ENCODE results near the gene AFAP1L2. TPM values are rescaled to one million over a fixed set of nuclear protein-coding genes. Genes with fewer than 3 reads are reported as not detected.

Gene AFAP1L2
- total RNA-seq, 4 donors from 2014 or later, result 20.5 to 29.5 (median 23.9) TPM

DNA sequence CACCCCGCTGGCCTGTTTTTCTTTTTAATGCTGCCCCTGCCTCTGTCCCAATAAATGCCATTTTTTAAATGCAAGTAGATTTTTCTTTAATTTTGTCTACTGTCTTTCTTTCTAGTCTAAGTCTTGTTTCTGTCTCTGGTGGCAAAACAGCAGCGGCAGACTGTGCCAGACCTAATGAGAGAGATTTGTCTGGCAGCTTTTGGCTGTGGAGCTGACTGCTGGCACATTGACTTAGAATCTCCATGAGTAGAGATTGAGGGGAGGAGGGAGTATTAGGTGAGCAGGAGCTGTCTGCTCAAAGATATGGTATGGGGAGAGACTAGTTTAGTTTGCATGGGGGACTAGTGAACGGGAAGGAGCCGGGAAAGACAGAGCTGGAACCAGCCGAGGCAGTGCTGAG, 152.2 kb downstream of the AFAP1L2 start:
- H3K27ac ChIP-seq, result no peak overlapping the region
- WGBS, 2 donors (ENCODE audit: low coverage in 1 of 2), result 89% methylated on average over 5 of the region's 5 CpGs; no CpG with 5 or more reads in 1 of the 2 donors

GRCh38 chr10:114250716-114251115, 153.6 kb downstream of the AFAP1L2 start:
- TF ChIP-seq POLR2AphosphoS5 (IDR thresholded peaks at IDR 0.05) (no peak), POLR2A (IDR thresholded peaks at IDR 0.05) (no peak), EP300 (IDR thresholded peaks at IDR 0.05) (no peak), CTCF (IDR thresholded peaks at IDR 0.05) (no peak)

More for the DNA sequence above, 152.2 kb downstream of the AFAP1L2 start:
- peaks cover 17% of the 10 kb centered on the region for H3K27me3 ChIP-seq
- TF ChIP-seq POLR2A (IDR thresholded peaks at IDR 0.05) (no peak), EP300 (IDR thresholded peaks at IDR 0.05) (no peak), CTCF (IDR thresholded peaks at IDR 0.05) (no peak), POLR2AphosphoS5 (IDR thresholded peaks at IDR 0.05) (no peak)
- no peaks in the 10 kb centered on the region for H3K36me3 ChIP-seq
- H3K4me3 ChIP-seq, result no peak overlapping the region
- peaks cover 0 to under 1% (median 0%) of the 10 kb centered on the region in 3 donors for H3K4me1 ChIP-seq
- no peak for ATAC-seq
- no peaks in the 10 kb centered on the region for H3K9me3 ChIP-seq

GRCh38 chr10:114250236-114250635, 154.1 kb downstream of the AFAP1L2 start:
- Histone ChIP-seq H3K4me3 (no peak overlapping the region), H3K9me3 (no peaks in the 10 kb centered on the region), H3K27ac (no peak overlapping the region), H3K4me1 (no peaks in the 10 kb centered on the region), H3K36me3 (no peaks in the 10 kb centered on the region), H3K27me3 (peaks cover 17% of the 10 kb centered on the region)
- TF ChIP-seq POLR2A (IDR thresholded peaks at IDR 0.05) (no peak), CTCF (IDR thresholded peaks at IDR 0.05) (no peak), EP300 (IDR thresholded peaks at IDR 0.05) (no peak), POLR2AphosphoS5 (IDR thresholded peaks at IDR 0.05) (no peak)
- no peak for ATAC-seq
- 68 to 89% methylated on average over 3 to 4 of the region's 6 CpGs for WGBS, 2 donors (ENCODE audit: low coverage in 1 of 2)

More at GRCh38 chr10:114250716-114251115, 153.6 kb downstream of the AFAP1L2 start:
- no peaks in the 10 kb centered on the region for H3K9me3 ChIP-seq
- no peak for ATAC-seq
- no peaks in the 10 kb centered on the region for H3K4me1 ChIP-seq
- no peak overlapping the region for H3K4me3 ChIP-seq
- H3K27ac ChIP-seq, result no peak overlapping the region
- H3K27me3 ChIP-seq, result peaks cover 17% of the 10 kb centered on the region
- WGBS, 2 donors (ENCODE audit: low coverage in 1 of 2), result no CpG with 5 or more reads among the region's 1 CpG
- no peaks in the 10 kb centered on the region for H3K36me3 ChIP-seq

DNA sequence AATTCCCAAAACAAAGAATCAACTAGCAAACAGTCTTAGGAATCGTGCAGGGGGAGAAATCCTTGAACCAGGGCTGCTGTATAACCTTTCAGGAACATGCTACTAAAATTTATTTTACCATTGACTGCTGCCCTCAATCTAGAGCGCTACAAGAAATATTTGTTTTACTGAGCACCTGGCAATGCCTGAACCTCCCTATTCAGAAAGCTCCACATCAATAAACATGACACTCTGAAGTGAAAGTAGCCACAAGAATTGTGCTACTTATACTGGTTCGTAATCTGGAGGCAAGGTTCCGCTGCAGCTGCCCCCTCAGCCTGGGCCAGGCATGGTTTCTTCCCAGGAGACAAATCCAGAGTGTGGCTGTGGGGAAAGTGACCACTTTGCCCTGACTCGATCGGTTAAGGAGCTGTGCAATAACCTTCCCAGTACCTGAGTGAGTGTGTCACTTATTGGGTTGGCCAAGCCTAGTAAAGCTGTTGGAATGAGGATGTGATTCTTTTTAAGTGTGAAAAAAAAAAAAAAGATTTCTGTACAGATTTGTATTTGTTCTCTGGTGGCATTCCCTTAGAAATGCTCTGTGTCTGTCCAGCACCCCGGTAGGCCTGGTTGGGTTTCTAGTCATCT, 157.5 kb downstream of the AFAP1L2 start:
- H3K27me3 ChIP-seq, result peaks cover 42% of the 10 kb centered on the region
- 66 to 70% methylated on average over 4 to 7 of the region's 7 CpGs for whole genome bisulfite sequencing, 2 donors (ENCODE audit: low coverage in 1 of 2)
- no peaks in the 10 kb centered on the region for H3K36me3 ChIP-seq
- no peak for TF ChIP-seq CTCF (IDR thresholded peaks at IDR 0.05)
- no peak for TF ChIP-seq POLR2A (IDR thresholded peaks at IDR 0.05)
- TF ChIP-seq POLR2AphosphoS5 (IDR thresholded peaks at IDR 0.05), result no peak
- no peak for TF ChIP-seq EP300 (IDR thresholded peaks at IDR 0.05)
- H3K4me1 ChIP-seq, result no peaks in the 10 kb centered on the region
- no peak overlapping the region for H3K27ac ChIP-seq
- H3K9me3 ChIP-seq, result no peaks in the 10 kb centered on the region
- ATAC-seq, result no peak
- no peak overlapping the region for H3K4me3 ChIP-seq

GRCh38 chr10:114245121-114245791, 159.0 kb downstream of the AFAP1L2 start:
- no peak overlapping the region for H3K27ac ChIP-seq
- H3K36me3 ChIP-seq, result no peaks in the 10 kb centered on the region
- 60 to 61% methylated on average over 2 to 5 of the region's 9 CpGs for WGBS, 2 donors (ENCODE audit: low coverage in 1 of 2)
- H3K27me3 ChIP-seq, result peaks cover 52% of the 10 kb centered on the region
- TF ChIP-seq CTCF (IDR thresholded peaks at IDR 0.05) (no peak), POLR2A (IDR thresholded peaks at IDR 0.05) (no peak), POLR2AphosphoS5 (IDR thresholded peaks at IDR 0.05) (no peak), EP300 (IDR thresholded peaks at IDR 0.05) (no peak)
- no peaks in the 10 kb centered on the region for H3K9me3 ChIP-seq
- no peaks in the 10 kb centered on the region for H3K4me1 ChIP-seq
- H3K4me3 ChIP-seq, result no peak overlapping the region
- no peak for ATAC-seq
